PC-9 (cell line): ENCODE measurements around the gene FGF21. TPM values are rescaled to one million over a fixed set of nuclear protein-coding genes. Genes with fewer than 3 reads are reported as not detected.

Experiments used
- BruUV-seq: library from RNA; stranded (reverse); fragments of 400-500 nt; replicated peaks from 2 replicates; lab custom pipeline; 2021; lab: Mats Ljungman, UMichigan
- CTCF ChIA-PET: fragments of 300-600 bp; sonication (Branson Sonifier 250); formaldehyde crosslinking; loops from one replicate; lab custom pipeline; 2022; ENCODE audit warnings: antibody characterized with exemption; lab: Charles Lee
- POLR2A ChIA-PET: fragments of 300-600 bp; sonication (Branson Sonifier 250); formaldehyde crosslinking; loops from one replicate; lab custom pipeline; 2022; ENCODE audit warnings: antibody characterized with exemption; ENCODE audit not compliant: unreplicated experiment; lab: Charles Lee
- DNase-seq, 2 experiments: peaks; one replicate each; pipeline versions ENCODE4 v3.0.0 to v3.0.0-alpha.2; 2015 to 2022; ENCODE audit warnings: mixed read lengths in 1 of 2
- H2AFZ ChIP-seq: fragments of 200-600 bp; sonication (generic); 2 replicates; pipeline ENCODE4 v1.8.1; 2017; ENCODE audit warnings: antibody characterized with exemption
- H3F3A ChIP-seq: fragments of 200-600 bp; sonication (generic); 2 replicates; pipeline ENCODE4 v1.8.1; 2017; ENCODE audit warnings: antibody characterized with exemption, mild to moderate bottlenecking, low read depth; ENCODE audit not compliant: insufficient read depth
- H3K27ac ChIP-seq: fragments of 200-600 bp; sonication (generic); 2 replicates; pipeline ENCODE4 v1.6.1; 2016; ENCODE audit warnings: mixed run types
- H3K27me3 ChIP-seq: fragments of 200-600 bp; sonication (generic); 2 replicates; pipeline ENCODE4 v1.6.1; 2016; ENCODE audit warnings: low read depth, mixed run types; ENCODE audit not compliant: insufficient read depth
- H3K36me3 ChIP-seq: fragments of 200-600 bp; sonication (generic); 2 replicates; pipeline ENCODE4 v1.6.1; 2016; ENCODE audit warnings: low read depth, mixed run types
- H3K4me1 ChIP-seq: fragments of 200-600 bp; sonication (generic); replicated peaks from 2 replicates; pipeline ENCODE4 v1.6.1; 2016; ENCODE audit warnings: mixed run types; ENCODE audit not compliant: insufficient read depth
- H3K4me2 ChIP-seq: fragments of 200-600 bp; sonication (generic); 2 replicates; pipeline ENCODE4 v1.6.1; 2017; ENCODE audit warnings: mixed run types
- H3K4me3 ChIP-seq: fragments of 200-600 bp; sonication (generic); 2 replicates; pipeline ENCODE4 v1.6.1; 2016; ENCODE audit warnings: mixed run types
- H3K79me2 ChIP-seq: fragments of 200-600 bp; sonication (generic); 2 replicates; pipeline ENCODE4 v1.6.1; 2017; ENCODE audit warnings: low read depth, mixed run types
- H3K9me2 ChIP-seq: fragments of 200-600 bp; sonication (generic); 2 replicates; pipeline ENCODE4 v1.8.1; 2017; ENCODE audit warnings: mild to moderate bottlenecking; ENCODE audit not compliant: insufficient read depth
- H3K9me3 ChIP-seq: fragments of 200-600 bp; sonication (generic); 2 replicates; pipeline ENCODE4 v1.8.1; 2016; ENCODE audit warnings: low read depth; ENCODE audit not compliant: insufficient read depth
- H4K20me1 ChIP-seq: fragments of 200-600 bp; sonication (generic); 2 replicates; pipeline ENCODE4 v1.8.1; 2017; ENCODE audit not compliant: insufficient read depth
- EZH2 ChIP-seq: fragments of 200-600 bp; sonication (generic); IDR thresholded peaks from 2 replicates; pipeline ENCODE4 v1.8.0; 2017; ENCODE audit warnings: antibody characterized with exemption, low read depth
- intact Hi-C: fragments of 100-400 bp; cut with micrococcal nuclease; formaldehyde crosslinking; loops from one replicate; pipeline ENCODE4 v1.10.0; 2022; ENCODE audit not compliant: unreplicated experiment
- total RNA-seq: library from RNA; stranded (reverse); gene quantifications from 2 replicates; pipeline ENCODE4 v1.2.3, GENCODE V29; 2021
- TF ChIP-seq, protein P1 (sequence below): fragments of 200-600 bp; sonication (generic); conservative IDR thresholded peaks from 2 replicates; pipeline ENCODE4 v1.6.1; 2017; ENCODE audit warnings: mixed run types, antibody characterized with exemption, mild to moderate bottlenecking, moderate library complexity

FGF21 gene
- total RNA-seq, 1 experiment from 2014 or later = 0.41 TPM

DNA sequence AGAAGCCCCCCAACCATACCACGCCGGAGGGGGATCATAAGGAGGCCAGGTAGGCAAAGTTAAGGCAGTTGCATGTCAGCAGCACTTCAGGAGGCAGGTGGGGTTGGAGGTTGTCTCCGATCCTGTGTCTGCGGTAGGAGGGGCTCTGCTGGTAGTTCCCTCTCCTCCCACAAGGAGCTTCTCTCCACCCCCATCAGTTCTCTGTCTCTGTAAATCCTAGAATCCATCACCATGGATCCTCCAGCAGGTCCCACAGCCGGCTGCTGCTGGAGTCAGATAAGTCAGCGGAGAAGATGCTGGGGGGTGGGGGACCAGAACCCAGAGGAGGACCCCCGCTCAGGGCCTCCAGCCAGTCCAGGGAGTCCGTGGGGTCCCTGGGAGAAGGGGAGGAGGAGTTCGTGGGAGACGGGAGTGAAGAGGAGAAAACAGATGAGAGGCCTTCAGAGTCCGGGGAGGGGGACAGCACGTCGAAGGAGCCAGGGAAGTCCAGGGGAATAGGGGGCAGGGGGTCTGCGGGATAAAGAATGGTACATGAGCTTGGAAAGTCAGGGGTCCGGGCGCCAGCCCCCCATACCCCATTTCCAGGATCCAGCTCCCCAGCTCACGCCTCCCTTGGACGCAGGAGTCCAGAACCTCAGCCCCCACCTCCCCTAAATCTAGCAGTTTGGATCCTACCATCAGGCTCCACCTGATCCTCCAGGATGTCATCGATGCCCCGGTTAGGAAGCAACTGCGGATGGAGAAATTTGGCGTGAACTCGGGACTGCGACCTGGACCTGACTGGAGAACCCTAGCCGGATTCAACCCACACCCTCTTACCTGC is 42.1 kb upstream of the FGF21 start:
- peak in 1 of 2 experiments; percentile 24 for DNase-seq
- Histone ChIP-seq H4K20me1 (no peaks in the 10 kb centered on the region), H3K27me3 (no peaks in the 10 kb centered on the region), H3F3A (no peaks in the 10 kb centered on the region), H3K4me2 (peak overlapping the region; percentile 93), H3K9me3 (no peaks in the 10 kb centered on the region), H2AFZ (peak overlapping the region; percentile 94), H3K4me3 (peak overlapping the region; percentile 83), H3K9me2 (no peaks in the 10 kb centered on the region), H3K27ac (no peak overlapping the region), H3K4me1 (peaks cover 19% of the 10 kb centered on the region), H3K36me3 (no peaks in the 10 kb centered on the region), H3K79me2 (peaks cover 19% of the 10 kb centered on the region; the same call in 1 of the 2 replicates)
- ChIA-PET CTCF (interaction anchor here (0.5 to 1.8 kb wide), 5 partner anchors 25 to 297 kb away, joined by 3 to 7 read pairs (median 4); no protein-coding TSS in a partner anchor), POLR2A (interaction anchor here (0.7 kb wide), 2 partner anchors 254 to 350 kb away, joined by 14 to 17 read pairs; partner anchors contain the start of gene TMEM143)
- no peak for TF ChIP-seq EZH2
- TF ChIP-seq, protein P1, sequence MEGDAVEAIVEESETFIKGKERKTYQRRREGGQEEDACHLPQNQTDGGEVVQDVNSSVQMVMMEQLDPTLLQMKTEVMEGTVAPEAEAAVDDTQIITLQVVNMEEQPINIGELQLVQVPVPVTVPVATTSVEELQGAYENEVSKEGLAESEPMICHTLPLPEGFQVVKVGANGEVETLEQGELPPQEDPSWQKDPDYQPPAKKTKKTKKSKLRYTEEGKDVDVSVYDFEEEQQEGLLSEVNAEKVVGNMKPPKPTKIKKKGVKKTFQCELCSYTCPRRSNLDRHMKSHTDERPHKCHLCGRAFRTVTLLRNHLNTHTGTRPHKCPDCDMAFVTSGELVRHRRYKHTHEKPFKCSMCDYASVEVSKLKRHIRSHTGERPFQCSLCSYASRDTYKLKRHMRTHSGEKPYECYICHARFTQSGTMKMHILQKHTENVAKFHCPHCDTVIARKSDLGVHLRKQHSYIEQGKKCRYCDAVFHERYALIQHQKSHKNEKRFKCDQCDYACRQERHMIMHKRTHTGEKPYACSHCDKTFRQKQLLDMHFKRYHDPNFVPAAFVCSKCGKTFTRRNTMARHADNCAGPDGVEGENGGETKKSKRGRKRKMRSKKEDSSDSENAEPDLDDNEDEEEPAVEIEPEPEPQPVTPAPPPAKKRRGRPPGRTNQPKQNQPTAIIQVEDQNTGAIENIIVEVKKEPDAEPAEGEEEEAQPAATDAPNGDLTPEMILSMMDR = peak; percentile 47; the same call in 1 of the 2 replicates
- BruUV-seq = TSS peak; percentile 43
- intact Hi-C loops = no loop called here

DNA sequence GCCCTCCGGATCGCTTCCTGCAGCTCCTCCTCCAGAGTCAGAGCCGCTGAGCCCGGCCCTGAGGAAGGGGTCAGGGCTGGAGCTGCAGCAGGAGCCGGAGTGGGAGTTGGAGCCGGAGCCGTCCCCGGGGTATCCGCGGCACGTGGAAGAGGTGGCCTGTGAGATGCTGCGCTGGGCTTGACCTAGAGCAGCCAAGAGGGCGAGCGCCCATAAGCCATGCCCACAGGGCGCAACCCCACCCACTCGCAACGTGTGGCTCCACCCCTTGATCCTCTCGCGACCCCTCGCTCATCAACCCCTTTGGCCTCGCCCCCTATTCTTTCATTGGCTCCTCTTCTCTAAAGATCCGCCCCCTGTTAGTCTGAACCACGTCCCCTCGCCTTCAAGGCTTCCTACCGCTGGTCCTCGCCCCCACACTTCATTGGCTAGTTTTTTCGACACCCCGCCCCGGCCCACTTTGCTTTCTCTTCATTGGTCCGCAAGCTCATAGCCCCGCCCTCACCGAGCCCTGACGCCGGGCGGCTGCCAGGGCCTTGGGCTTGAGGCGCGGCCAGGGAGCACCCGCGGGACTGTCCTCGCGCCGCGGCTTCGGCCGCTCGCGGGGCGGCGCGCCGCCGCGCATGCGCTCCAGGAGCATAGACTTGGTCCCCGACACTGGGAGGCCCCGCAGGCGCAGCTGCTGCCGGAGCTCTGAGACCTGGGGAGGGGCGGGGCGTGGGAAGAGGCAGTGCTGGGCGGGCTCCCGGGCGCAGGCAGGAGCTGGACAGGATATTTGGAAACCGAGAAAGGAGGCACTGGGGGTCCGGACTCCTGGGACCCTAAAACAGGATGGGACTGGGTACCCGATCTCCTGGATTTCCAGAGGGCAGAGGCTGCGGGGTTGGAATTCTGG is 41.2 kb upstream of the FGF21 start:
- Histone ChIP-seq H3K9me2 (no peaks in the 10 kb centered on the region), H3K79me2 (peaks cover 19% of the 10 kb centered on the region; the same call in 1 of the 2 replicates), H3K27me3 (no peaks in the 10 kb centered on the region), H3K4me1 (peaks cover 19% of the 10 kb centered on the region), H3K27ac (peak overlapping the region; percentile 51), H4K20me1 (no peaks in the 10 kb centered on the region), H3F3A (no peaks in the 10 kb centered on the region), H3K4me3 (peak overlapping the region; percentile 83), H2AFZ (peak overlapping the region; percentile 94), H3K4me2 (peak overlapping the region; percentile 93), H3K36me3 (no peaks in the 10 kb centered on the region), H3K9me3 (no peaks in the 10 kb centered on the region)
- ChIA-PET CTCF (interaction anchor here (0.7 to 1.8 kb wide), 5 partner anchors 12 to 426 kb away, joined by 3 to 5 read pairs (median 4); no protein-coding TSS in a partner anchor), POLR2A (interaction anchor here (0.5 to 0.7 kb wide), 8 partner anchors 11 to 426 kb away, joined by 3 to 8 read pairs (median 4); no protein-coding TSS in a partner anchor)
- TF ChIP-seq, protein P1 = no peak
- no peak for TF ChIP-seq EZH2
- no TSS peak for BruUV-seq
- DNase-seq = peak; percentile 99 to 100
- intact Hi-C loops = loop anchor here (1.0 to 2.0 kb wide), 4 partner anchors 17 to 67 kb away; partner anchors contain the start of gene CA11
